ENCODE measurements around the gene COMMD6. TPM values are rescaled to one million over a fixed set of nuclear protein-coding genes. Genes with fewer than 3 reads are reported as not detected.

Gene COMMD6
- total and polyA plus RNA-seq, 9 of the 15 experiments (the other 6 are each of a cell fraction or from before 2014, with no cell fraction given): 32.6 to 116 (median 65.0) TPM

- no peak for TF ChIP-seq ZNF436 (CRISPR knock-in tag; IDR thresholded peaks at IDR 0.05)
- TF ChIP-seq ZNF24 (IDR thresholded peaks at IDR 0.05): no peak
- peak; percentile 78 for TF ChIP-seq MAFG (tag; conservative IDR thresholded peaks at IDR 0.05)
- no peak for TF ChIP-seq MIER1 (IDR thresholded peaks at IDR 0.05; ENCODE audit: low read depth)
- TF ChIP-seq MAFF (IDR thresholded peaks at IDR 0.05; ENCODE audit: low read length): peak; percentile 33; the same call in 1 of the 2 replicates
- TF ChIP-seq ZNF174 (CRISPR knock-in tag; IDR thresholded peaks at IDR 0.05): no peak
- no peak for TF ChIP-seq DIDO1 (tag; IDR thresholded peaks at IDR 0.05; ENCODE audit: low read depth)
- TF ChIP-seq C11orf30 (IDR thresholded peaks at IDR 0.05; ENCODE audit: low read depth): peak; percentile 78
- TF ChIP-seq ETV1 (tag; conservative IDR thresholded peaks at IDR 0.05; ENCODE audit: low read depth): no peak
- no peak for TF ChIP-seq ETV6 (IDR thresholded peaks at IDR 0.05; ENCODE audit: borderline replicate concordance in 1 of 2, low read depth in 2 of 2, low read length in 1 of 2)
- TF ChIP-seq ETV6 (CRISPR knock-in tag; IDR thresholded peaks at IDR 0.05; ENCODE audit: borderline replicate concordance): no peak
- TF ChIP-seq ZNF316 (IDR thresholded peaks at IDR 0.05): peak; percentile 91
Observed at GRCh38 chr13:75555836-75556235, 18.2 kb upstream of the COMMD6 start (continued).

- BruUV-seq (replicated peaks): no TSS peak
- Histone ChIP-seq H3K79me2 (ENCODE audit: control insufficient read depth, insufficient read depth, low read length) (peaks cover 50% of the 10 kb centered on the region), H3K9me1 (ENCODE audit: control insufficient read depth, insufficient read depth, low read length) (no peaks in the 10 kb centered on the region), H3K4me1 (replicated peaks in 1 of 2; ENCODE audit: control insufficient read depth in 2 of 2, insufficient read depth in 2 of 2, low read length in 2 of 2) (peaks cover 3% of the 10 kb centered on the region in 2 experiments; a peak in 2 of 5 replicates), H3K27ac (ENCODE audit: extremely low read depth, low read depth, low read length) (no peak overlapping the region), H4K20me1 (replicated peaks; ENCODE audit: control insufficient read depth, insufficient read depth, low read length) (no peaks in the 10 kb centered on the region), H3K36me3 (ENCODE audit: control insufficient read depth, insufficient read depth, low read length) (peaks cover 30% of the 10 kb centered on the region; the same call in 2 of the 3 replicates), H3K4me3 (no peak overlapping the region), H3K27me3 (ENCODE audit: control insufficient read depth in 2 of 2, insufficient read depth in 2 of 2, low read length in 2 of 2) (no peaks in the 10 kb centered on the region), H2AFZ (ENCODE audit: low read depth, low read length) (no peak overlapping the region), H3K4me2 (ENCODE audit: insufficient read depth, low read length) (no peak overlapping the region), H3K9ac (ENCODE audit: insufficient read depth in 1 of 2, low read depth in 2 of 2, low read length in 2 of 2) (no peak overlapping the region), H3K9me3 (replicated peaks; ENCODE audit: control insufficient read depth, insufficient read depth, low read depth, low read length) (no peaks in the 10 kb centered on the region)
- in situ Hi-C loops (cut with MboI) (loop anchor here (10.0 kb wide), 1 partner anchor 1350 kb away; no protein-coding TSS in a partner anchor), intact Hi-C loops (cut with micrococcal nuclease) (no loop called here)
- POLR2A ChIA-PET: interaction anchor here (0.8 kb wide), 1 partner anchor 9 kb away, joined by 3 read pairs; no protein-coding TSS in a partner anchor
- no peak for DNase-seq (ENCODE audit: extremely low read depth in 1 of 4, low spot score in 3 of 4)
- ATAC-seq: no peak
- FAIRE-seq: no peak
- 94% methylated on average over 2 of the region's 3 CpGs for WGBS (ENCODE audit: insufficient coverage, low coverage, missing lambda C conversion rate)
- CTCF ChIA-PET (ENCODE audit: low intra/inter-chr PET ratio): no interaction called here
- TF ChIP-seq C11orf30 (IDR thresholded peaks at IDR 0.05; ENCODE audit: low read depth): no peak
- no peak for TF ChIP-seq TAF9B (IDR thresholded peaks at IDR 0.05; ENCODE audit: partially characterized antibody)
- TF ChIP-seq HBP1 (CRISPR knock-in tag; IDR thresholded peaks at IDR 0.05): no peak
- TF ChIP-seq ZNF134 (CRISPR knock-in tag; conservative IDR thresholded peaks at IDR 0.05): no peak
- no peak for TF ChIP-seq ATF7 (IDR thresholded peaks at IDR 0.05)
- no peak for TF ChIP-seq L3MBTL2 (IDR thresholded peaks at IDR 0.05)
- TF ChIP-seq ZNF316 (IDR thresholded peaks at IDR 0.05): no peak
- TF ChIP-seq ZNF146 (CRISPR knock-in tag; IDR thresholded peaks at IDR 0.05; ENCODE audit: unreplicated experiment): no peak
- TF ChIP-seq HMG20A (CRISPR knock-in tag; conservative IDR thresholded peaks at IDR 0.05): no peak
- TF ChIP-seq SFPQ (IDR thresholded peaks at IDR 0.05; ENCODE audit: low read depth, low read length): no peak
- TF ChIP-seq ELF4 (CRISPR knock-in tag; IDR thresholded peaks at IDR 0.05): no peak
Observed at GRCh38 chr13:75554981-75555380, 17.3 kb upstream of the COMMD6 start.

Data from K562 (cell line).